ENCODE data around the gene TBC1D9.

Gene TBC1D9

DNA sequence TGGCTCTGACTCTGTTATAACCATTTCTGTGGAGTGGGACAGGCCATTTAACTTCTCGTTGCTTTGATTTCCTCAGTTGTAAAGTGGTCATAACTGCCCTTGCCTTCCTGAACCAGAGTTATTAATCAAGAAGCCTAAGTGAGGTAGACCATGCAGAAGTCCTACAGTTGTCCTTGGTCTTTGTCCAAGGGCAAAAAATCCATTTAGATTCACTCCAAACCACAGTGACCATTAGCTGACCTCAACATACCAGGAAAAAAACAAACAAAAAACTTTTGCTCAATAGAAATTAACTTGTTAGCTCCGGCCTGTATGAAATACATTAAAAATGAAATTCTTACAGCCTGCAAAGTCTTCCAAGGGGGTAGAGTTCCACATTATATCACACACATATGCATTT lies 52.7 kb downstream of the TBC1D9 start:
- TF ChIP-seq ZNF274 (IDR thresholded peaks at IDR 0.05; ENCODE audit: low read depth, low read length) = no peak
- H3K4me3 ChIP-seq (ENCODE audit: low read length) = no peak overlapping the region

DNA sequence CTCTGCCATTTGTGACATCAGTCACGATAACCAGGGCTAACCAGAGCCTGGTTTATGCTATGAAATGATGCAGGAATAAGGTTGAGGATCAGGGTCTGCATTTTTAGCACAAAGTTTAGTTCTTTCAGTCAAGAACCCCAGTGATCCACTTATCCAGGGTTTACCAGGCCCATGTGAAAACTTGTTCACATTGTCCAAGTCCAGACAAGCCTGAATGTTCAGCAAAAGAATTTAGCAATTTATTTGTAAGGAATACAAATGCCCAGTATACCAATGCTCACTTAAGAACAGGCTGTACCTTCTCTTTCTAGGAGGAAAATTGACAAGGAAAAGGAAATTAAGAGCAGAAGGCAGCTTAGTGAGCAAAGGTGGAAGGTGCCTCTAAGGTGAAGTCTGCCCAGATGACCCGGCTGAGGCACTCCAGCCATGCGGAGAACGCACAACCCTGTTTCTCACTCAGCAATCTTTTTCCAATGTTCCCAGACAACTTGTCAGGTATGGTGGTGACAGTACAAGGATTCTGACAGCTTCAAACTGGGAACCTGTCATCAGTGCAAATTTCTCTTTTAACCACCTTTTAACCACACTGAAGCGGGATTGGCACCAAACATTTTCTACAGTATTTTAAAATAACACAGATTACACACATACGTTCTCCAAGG lies 54.0 kb downstream of the TBC1D9 start:
- no peak overlapping the region for H3K4me3 ChIP-seq (ENCODE audit: low read length)
- TF ChIP-seq ZNF274 (IDR thresholded peaks at IDR 0.05; ENCODE audit: low read depth, low read length) = no peak

DNA sequence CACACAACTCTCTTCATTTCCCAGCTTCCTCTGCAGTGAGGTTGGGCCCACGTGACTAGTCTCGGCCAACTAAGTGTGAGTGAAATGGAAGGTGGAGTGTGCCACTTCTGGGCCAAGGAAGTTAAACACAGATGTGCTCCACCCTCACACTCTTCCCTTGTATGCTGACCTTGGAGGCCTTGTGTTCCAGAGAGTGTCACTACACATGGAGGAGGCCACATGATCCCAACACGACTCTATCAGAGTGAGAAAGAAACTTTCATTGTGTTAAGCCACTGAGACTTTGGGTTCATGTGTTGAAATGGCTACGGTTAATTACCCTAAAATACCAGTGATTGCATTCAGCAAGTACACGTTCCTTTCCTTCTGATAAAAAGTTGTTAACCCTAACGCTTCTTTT lies 55.1 kb downstream of the TBC1D9 start:
- TF ChIP-seq ZNF274 (IDR thresholded peaks at IDR 0.05; ENCODE audit: low read depth, low read length) = no peak
- H3K4me3 ChIP-seq (ENCODE audit: low read length) = no peak overlapping the region

DNA sequence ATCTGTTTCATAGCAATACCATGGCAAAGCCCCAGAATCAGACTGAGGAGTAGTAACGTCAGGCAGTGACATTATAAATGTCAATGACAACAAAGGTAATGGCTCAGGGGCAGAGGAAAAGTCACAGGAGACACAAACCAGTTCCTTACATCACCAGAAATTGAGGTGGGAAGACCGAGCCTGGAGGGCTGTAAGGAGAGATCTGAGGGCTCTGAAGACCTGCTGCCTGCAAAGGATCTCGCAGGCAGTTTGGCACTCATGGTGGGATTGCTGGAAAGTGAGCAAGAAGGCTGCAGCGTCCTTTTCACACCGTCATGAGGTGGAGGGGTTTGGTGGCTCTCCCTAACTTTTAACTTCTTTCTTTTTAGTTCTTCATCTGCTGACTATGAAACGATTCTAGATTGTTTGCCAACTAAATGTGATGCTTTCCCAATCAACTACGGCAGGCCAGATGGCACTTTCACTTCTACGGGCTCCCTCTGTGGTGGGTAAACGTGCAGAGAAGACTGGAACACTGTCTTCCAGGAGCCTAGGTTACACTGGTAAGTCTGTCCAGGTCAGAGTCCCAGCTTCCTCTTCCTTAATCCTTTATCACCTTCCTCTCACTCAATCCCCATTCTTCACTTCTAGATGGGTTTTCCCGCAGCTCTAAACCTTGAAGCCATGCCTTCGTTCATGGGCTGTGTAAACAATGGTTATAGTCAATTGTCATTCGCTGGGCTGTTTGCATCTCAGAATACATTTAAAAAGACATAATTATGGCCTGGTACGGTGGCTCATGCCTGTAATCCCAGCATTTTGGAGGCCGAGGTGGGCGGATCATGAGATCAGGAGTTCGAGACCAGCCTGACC lies 58.2 kb downstream of the TBC1D9 start:
- no peak for TF ChIP-seq ZNF274 (IDR thresholded peaks at IDR 0.05; ENCODE audit: low read depth, low read length)
- H3K4me3 ChIP-seq (ENCODE audit: low read length) = no peak overlapping the region

DNA sequence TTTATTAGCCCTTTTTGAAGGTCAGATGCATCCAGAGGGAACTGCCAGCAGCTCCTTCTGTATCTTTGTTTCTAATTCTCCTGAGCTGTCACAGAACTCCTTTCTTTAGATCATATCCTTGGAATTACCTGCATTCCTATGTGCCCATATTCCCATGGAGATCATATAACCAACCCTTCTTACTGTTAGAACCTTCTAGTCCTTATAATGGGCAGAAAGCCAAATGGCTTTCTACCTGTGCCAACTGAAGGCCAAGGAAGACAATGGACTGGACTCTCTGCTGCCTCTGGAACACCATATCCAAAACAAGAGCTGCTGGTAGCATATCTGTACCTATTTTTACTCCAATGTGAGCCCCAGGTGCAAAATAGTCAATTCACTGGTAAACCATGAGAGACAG lies 60.7 kb downstream of the TBC1D9 start:
- TF ChIP-seq ZNF274 (IDR thresholded peaks at IDR 0.05; ENCODE audit: low read depth, low read length) = no peak

DNA sequence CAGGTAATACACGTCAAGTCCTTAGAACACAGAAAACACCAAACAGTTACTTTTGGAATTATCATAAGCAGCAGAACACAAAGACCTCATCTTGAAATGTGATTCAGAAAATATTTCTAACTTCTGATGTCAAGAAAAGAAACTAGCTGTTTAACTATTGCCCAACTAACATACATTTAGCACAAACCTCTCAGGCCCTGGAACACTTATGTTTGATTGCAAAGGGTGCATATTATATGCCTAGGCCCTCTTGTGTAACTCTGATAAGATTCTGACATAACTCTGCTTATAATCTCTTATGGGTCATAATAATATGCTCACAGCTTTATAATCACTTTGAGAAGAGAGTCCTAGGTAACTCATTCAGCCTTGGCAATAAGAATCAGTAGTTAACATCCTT lies 62.6 kb downstream of the TBC1D9 start:
- no peak for TF ChIP-seq ZNF274 (IDR thresholded peaks at IDR 0.05; ENCODE audit: low read depth, low read length)
- no peak overlapping the region for H3K4me3 ChIP-seq (ENCODE audit: low read length)

More for the DNA sequence above, 60.7 kb downstream of the TBC1D9 start:
- H3K4me3 ChIP-seq (ENCODE audit: low read length) = no peak overlapping the region

DNA sequence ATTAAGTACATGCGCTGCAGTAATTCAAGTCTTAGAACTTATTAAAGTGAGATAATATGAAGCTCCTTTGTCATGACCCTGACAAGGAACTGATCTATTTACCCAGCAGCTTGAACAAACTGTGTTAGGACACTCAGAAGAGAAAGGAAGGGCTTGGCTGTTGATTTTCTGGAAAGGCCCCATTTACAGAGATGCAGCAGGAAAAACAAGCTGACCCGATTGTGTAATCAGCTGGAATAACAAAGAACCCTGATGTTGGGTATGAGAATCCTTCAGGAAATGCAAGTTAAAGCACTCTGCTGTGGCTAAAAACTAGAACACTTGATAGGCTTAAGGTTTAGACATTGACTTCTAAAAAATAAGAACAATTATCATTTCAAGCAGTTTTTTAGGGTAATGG lies 64.8 kb downstream of the TBC1D9 start:
- H3K4me3 ChIP-seq (ENCODE audit: low read length) = no peak overlapping the region
- no peak for TF ChIP-seq ZNF274 (IDR thresholded peaks at IDR 0.05; ENCODE audit: low read depth, low read length)

DNA sequence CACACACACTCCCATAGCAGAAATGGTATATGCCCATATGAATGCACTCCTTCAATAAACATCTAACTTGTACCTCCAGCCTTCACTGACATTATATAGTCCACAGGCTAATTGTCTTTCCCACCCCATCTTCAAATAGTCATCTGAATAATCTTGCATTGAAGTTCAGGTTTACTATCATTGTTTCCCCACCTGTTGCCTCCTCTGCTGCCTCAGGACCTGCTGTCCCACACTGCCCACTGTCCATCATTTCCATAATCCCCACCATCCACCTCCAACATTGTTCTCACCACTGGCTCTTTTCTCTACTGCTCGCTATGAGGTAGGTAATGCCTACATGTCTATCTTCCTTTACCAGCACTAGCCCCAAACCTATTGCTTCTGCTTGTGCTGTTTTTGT lies 66.1 kb downstream of the TBC1D9 start:
- no peak for TF ChIP-seq ZNF274 (IDR thresholded peaks at IDR 0.05; ENCODE audit: low read depth, low read length)
- no peak overlapping the region for H3K4me3 ChIP-seq (ENCODE audit: low read length)

DNA sequence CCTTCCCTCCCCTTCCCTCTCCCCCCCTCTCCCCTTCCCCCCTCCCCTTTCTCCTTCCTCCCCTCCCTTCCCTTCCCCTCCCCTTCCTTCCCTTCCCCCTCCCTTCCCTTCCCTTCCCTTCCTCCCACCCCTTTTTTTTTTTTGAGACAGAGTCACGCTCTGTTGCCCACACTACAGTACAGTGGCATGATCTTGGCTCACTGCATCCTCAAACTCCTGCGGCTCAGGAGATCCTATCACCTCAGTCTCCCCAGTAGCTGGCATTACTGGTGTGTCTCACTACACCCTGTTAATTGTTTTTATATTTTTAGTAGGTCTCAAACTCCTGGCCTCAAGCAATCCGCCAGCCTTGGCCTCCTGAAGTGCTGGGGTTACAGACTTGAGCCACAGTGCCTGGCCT lies 66.6 kb downstream of the TBC1D9 start:
- H3K4me3 ChIP-seq (ENCODE audit: low read length) = no peak overlapping the region
- TF ChIP-seq ZNF274 (IDR thresholded peaks at IDR 0.05; ENCODE audit: low read depth, low read length) = no peak

DNA sequence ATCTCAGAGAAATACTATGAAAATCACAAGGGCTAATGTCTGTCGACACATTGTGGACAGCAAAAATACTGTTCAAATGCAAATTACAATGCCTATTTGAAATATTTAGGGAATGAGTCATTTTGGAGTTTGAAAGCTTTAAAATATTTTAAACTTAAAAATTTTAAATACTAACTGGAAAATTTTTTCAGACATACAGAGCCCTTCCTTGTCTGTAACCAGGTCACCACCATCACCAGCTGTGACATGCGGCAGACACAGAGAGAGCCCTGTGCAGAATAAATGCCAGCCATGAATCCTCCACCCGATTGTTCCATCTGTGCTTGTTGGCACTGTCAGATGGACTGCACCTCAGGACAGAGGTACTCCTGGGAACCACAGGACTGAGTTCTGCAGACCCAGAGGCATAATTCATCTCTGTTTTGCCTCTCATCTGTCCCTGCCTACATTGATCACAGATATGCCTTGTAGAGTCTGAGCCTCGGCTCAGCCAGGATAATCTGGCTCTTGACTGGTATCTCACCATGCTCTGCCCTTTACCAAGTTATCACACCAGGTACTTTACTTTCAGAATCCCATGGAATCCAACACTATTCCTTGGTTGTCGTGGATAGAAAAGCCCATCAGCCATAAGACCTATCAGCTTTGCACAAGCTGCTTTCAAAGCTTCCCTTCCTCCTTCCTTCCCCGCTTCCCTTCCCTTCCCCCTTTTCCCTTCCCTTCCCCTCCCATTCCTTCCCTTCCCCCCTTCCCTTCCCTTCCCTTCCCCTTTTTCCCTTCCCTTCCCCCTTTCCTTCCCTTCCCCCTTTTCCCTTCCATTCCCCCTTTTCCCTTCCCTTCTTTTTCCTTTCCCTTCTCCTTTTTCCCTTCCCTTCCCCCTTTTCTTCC lies 67.2 kb downstream of the TBC1D9 start:
- no peak for TF ChIP-seq ZNF274 (IDR thresholded peaks at IDR 0.05; ENCODE audit: low read depth, low read length)
- no peak overlapping the region for H3K4me3 ChIP-seq (ENCODE audit: low read length)

DNA sequence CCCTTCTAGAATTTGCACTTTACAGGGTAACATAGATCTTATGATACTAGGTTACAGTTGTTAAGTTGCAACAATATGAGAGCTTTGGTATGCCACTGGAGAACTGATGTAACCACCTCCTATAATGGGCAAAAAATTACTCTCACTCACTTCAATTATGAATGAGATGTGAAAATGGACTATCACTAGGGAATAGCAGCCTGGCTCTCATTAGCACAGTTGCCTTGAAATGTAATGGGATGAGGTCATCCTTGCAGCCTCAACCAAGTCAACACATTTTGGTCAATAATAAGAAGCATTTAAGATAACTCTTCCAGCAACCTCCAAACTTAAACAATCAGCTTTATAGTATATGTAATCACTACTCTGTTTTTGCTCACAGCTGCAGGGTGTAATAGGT lies 69.4 kb downstream of the TBC1D9 start:
- TF ChIP-seq ZNF274 (IDR thresholded peaks at IDR 0.05; ENCODE audit: low read depth, low read length) = no peak
- no peak overlapping the region for H3K4me3 ChIP-seq (ENCODE audit: low read length)

DNA sequence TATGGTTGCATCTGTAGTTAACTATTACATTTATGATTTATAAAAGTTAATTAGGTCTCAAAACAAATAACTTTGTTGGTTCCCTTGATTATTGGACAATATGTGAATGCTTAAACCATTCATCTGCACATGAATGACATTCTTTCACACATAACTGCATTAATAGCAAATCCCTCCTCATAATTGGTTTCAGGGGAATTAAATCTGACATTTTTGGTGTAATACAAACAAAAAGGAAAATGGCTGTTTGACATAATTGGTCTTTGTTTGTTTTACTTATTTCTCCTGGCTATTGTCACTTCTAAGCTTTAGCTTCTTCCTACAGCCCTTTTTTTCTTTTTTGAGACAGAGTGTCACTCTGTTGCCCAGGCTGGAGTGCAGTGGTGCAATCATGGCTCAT lies 71.9 kb downstream of the TBC1D9 start:
- H3K4me3 ChIP-seq (ENCODE audit: low read length) = no peak overlapping the region
- TF ChIP-seq ZNF274 (IDR thresholded peaks at IDR 0.05; ENCODE audit: low read depth, low read length) = no peak

DNA sequence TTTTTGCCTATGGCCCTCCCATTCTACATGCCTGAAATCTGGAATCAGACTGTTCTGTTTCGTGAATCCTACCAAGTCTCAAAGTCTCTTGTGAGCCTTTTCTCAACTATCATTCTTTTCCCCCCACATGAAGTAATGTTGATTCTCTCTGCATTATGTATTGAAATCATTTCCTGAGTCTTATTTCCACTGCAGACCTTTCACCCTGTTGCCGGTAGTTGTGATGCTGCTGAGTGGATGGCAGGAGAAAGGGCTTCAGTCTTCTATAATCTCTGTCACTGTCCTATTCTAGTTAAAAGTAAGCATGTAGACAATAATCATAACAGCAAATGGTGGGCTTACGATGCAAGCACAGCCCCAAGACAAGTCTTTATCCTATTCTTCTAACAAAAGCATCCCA lies 75.0 kb downstream of the TBC1D9 start:
- H3K4me3 ChIP-seq (ENCODE audit: low read length) = no peak overlapping the region
- no peak for TF ChIP-seq ZNF274 (IDR thresholded peaks at IDR 0.05; ENCODE audit: low read depth, low read length)

DNA sequence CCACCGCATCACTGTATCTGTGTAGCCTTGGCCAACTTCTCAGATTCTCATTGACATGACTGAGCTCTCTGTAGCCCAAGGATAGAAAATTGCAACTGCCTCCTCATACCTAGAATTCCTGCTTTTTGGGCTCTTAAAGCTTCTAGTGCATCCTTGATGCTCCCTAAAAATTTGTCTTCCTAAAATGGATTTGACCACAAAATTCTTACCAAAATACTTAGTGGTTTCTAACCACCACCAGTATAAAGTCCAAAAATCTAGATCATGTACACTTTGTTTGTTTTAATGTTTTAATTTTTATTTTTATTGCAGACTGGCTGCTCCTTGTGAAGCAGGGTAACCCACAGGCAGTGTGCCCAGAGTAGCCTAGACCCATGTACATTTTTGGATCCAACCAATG lies 75.5 kb downstream of the TBC1D9 start:
- no peak for TF ChIP-seq ZNF274 (IDR thresholded peaks at IDR 0.05; ENCODE audit: low read depth, low read length)
- no peak overlapping the region for H3K4me3 ChIP-seq (ENCODE audit: low read length)

Measured in GM08714 (cell line).